ENCODE data around the gene AMD1.

The AMD1 gene

DNA sequence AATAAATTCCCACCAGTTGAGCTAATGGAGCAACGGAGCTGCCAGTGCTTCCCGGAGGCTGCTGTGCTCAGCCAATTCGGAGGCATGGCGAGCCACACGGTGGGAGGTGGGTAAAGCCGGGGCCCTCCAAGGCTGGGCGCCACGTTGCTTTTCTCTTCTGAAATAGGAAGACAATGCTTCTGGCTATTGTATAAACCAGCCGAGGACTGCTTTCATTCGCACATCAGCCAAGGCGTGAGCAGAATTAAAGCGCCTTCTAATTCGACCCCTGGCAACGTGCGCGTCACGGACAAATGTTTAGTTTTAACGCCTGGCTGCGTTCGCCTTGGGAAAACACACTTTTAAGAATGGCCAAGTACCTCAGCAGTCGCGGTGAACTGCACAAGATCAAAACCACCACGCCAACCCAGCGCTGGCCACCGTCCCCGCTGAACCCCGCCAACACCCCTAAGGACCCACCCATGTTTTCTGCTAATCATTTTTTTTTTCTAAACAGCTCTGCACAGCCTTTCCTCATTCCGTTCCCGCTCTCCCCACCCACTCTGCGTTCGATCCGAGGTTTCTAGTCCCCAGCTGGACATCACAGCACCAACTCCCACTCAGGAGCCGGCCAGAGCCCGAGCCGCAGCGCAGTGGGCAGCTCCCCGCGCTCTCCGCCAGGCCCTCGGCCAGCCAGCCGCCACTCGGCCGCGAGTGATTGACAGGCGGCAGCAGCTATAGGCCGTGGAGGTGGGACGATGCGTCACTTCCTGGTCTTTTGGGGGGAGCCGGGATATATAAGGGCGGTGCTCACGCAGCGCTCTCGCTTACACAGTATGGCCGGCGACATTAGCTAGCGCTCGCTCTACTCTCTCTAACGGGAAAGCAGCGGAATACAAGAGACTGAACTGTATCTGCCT lies at the start of gene AMD1:
Gene AMD1 (plus strand): TSS at position 805 of the 899 bp plus-strand sequence. CDS start 321 bp downstream, outside the sequence.
- Histone ChIP-seq H3K36me3 (ENCODE audit: control insufficient read depth, insufficient read depth, low read length) (no peaks in the 10 kb centered on the region), H3K9ac (peak within 1 kb of the TSS; percentile 84), H3K79me2 (peaks cover 21% of the 10 kb centered on the region), H3K27me3 (ENCODE audit: control insufficient read depth, insufficient read depth, low read length) (no peaks in the 10 kb centered on the region), H3K4me2 (ENCODE audit: low read length) (peak within 1 kb of the TSS; percentile 77), H3K4me3 (ENCODE audit: low read depth, low read length) (peak within 1 kb of the TSS; percentile 94), H3K9me3 (ENCODE audit: control insufficient read depth, low read length) (no peaks in the 10 kb centered on the region), H3K27ac (peak within 1 kb of the TSS; percentile 94), H3K4me1 (peaks cover 10% of the 10 kb centered on the region), H2AFZ (peak within 1 kb of the TSS; percentile 95)
- TF ChIP-seq CTCF (IDR thresholded peaks at IDR 0.05), result peak; percentile 23

GRCh38 chr6:110826236-110827129 lies 48.1 kb upstream of the AMD1 start:
- no peaks in the 10 kb centered on the region for H3K36me3 ChIP-seq (ENCODE audit: control insufficient read depth, insufficient read depth, low read length)
- H3K9ac ChIP-seq, result no peak overlapping the region
- no peak for TF ChIP-seq CTCF (IDR thresholded peaks at IDR 0.05)
- no peak overlapping the region for H3K27ac ChIP-seq
- no peak overlapping the region for H3K4me2 ChIP-seq (ENCODE audit: low read length)
- H3K4me3 ChIP-seq (ENCODE audit: low read depth, low read length), result no peak overlapping the region
- no peaks in the 10 kb centered on the region for H3K27me3 ChIP-seq (ENCODE audit: control insufficient read depth, insufficient read depth, low read length)
- H3K4me1 ChIP-seq, result no peaks in the 10 kb centered on the region
- no peak overlapping the region for H2AFZ ChIP-seq
- H3K9me3 ChIP-seq (ENCODE audit: control insufficient read depth, low read length), result no peaks in the 10 kb centered on the region
- H3K79me2 ChIP-seq, result no peaks in the 10 kb centered on the region

- H2AFZ ChIP-seq, result no peak overlapping the region
- TF ChIP-seq CTCF (IDR thresholded peaks at IDR 0.05), result no peak
Observed at GRCh38 chr6:110828396-110828795, 46.2 kb upstream of the AMD1 start.

GRCh38 chr6:110831405-110831804 lies 43.2 kb upstream of the AMD1 start:
- H3K4me3 ChIP-seq (ENCODE audit: low read depth, low read length), result no peak overlapping the region
- no peak overlapping the region for H3K4me2 ChIP-seq (ENCODE audit: low read length)
- no peak overlapping the region for H2AFZ ChIP-seq
- no peaks in the 10 kb centered on the region for H3K27me3 ChIP-seq (ENCODE audit: control insufficient read depth, insufficient read depth, low read length)
- H3K9me3 ChIP-seq (ENCODE audit: control insufficient read depth, low read length), result no peaks in the 10 kb centered on the region
- no peaks in the 10 kb centered on the region for H3K79me2 ChIP-seq
- no peak overlapping the region for H3K27ac ChIP-seq
- H3K4me1 ChIP-seq, result no peaks in the 10 kb centered on the region
- TF ChIP-seq CTCF (IDR thresholded peaks at IDR 0.05), result no peak
- no peaks in the 10 kb centered on the region for H3K36me3 ChIP-seq (ENCODE audit: control insufficient read depth, insufficient read depth, low read length)
- H3K9ac ChIP-seq, result no peak overlapping the region

More at GRCh38 chr6:110828396-110828795, 46.2 kb upstream of the AMD1 start:
- no peaks in the 10 kb centered on the region for H3K27me3 ChIP-seq (ENCODE audit: control insufficient read depth, insufficient read depth, low read length)
- H3K4me2 ChIP-seq (ENCODE audit: low read length), result no peak overlapping the region
- no peak overlapping the region for H3K27ac ChIP-seq
- no peaks in the 10 kb centered on the region for H3K36me3 ChIP-seq (ENCODE audit: control insufficient read depth, insufficient read depth, low read length)
- H3K9me3 ChIP-seq (ENCODE audit: control insufficient read depth, low read length), result no peaks in the 10 kb centered on the region
- H3K9ac ChIP-seq, result no peak overlapping the region
- H3K4me1 ChIP-seq, result no peaks in the 10 kb centered on the region
- no peak overlapping the region for H3K4me3 ChIP-seq (ENCODE audit: low read depth, low read length)
- no peaks in the 10 kb centered on the region for H3K79me2 ChIP-seq
